ENCODE data around the gene INSYN2A.

The INSYN2A gene

DNA sequence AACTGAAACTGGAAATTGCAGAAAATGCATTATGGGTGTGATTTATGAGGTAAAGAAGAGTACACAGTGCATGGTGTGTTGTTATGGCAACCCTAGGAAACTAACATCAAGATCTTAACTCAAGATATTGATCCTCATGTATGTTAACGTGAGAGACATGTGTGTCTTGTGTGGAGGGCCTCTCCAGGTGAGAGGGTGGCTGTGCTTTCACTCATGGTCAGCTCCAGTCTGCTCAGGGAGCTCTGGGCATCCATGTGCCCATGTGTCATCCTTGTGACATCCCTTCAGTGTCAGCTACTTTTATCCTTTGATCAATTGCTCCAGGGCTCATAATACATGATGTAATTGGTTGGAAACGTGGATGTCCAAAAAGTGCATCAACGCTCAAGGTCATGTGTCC is 24.9 kb upstream of the INSYN2A start:
- H3K4me3 ChIP-seq (ENCODE audit: insufficient read depth, low read length, poor library complexity, severe bottlenecking): no peak overlapping the region
- H2AFZ ChIP-seq (ENCODE audit: low read depth, low read length, severe bottlenecking): no peak overlapping the region
- H4K20me1 ChIP-seq (ENCODE audit: low read depth, low read length): no peaks in the 10 kb centered on the region
- TF ChIP-seq, protein P1, sequence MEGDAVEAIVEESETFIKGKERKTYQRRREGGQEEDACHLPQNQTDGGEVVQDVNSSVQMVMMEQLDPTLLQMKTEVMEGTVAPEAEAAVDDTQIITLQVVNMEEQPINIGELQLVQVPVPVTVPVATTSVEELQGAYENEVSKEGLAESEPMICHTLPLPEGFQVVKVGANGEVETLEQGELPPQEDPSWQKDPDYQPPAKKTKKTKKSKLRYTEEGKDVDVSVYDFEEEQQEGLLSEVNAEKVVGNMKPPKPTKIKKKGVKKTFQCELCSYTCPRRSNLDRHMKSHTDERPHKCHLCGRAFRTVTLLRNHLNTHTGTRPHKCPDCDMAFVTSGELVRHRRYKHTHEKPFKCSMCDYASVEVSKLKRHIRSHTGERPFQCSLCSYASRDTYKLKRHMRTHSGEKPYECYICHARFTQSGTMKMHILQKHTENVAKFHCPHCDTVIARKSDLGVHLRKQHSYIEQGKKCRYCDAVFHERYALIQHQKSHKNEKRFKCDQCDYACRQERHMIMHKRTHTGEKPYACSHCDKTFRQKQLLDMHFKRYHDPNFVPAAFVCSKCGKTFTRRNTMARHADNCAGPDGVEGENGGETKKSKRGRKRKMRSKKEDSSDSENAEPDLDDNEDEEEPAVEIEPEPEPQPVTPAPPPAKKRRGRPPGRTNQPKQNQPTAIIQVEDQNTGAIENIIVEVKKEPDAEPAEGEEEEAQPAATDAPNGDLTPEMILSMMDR (IDR thresholded peaks at IDR 0.05; ENCODE audit: insufficient read depth, low read length, poor library complexity, severe bottlenecking): no peak
- TF ChIP-seq EZH2phosphoT487 (conservative IDR thresholded peaks at IDR 0.05; ENCODE audit: low read length): no peak
- no peaks in the 10 kb centered on the region for H3K9me2 ChIP-seq (replicated peaks; ENCODE audit: insufficient read depth, low read length)
- no peaks in the 10 kb centered on the region for H3K27me3 ChIP-seq (ENCODE audit: low read length)
- no peak overlapping the region for H3K9ac ChIP-seq (ENCODE audit: low read length)
- no peaks in the 10 kb centered on the region for H3K9me3 ChIP-seq (ENCODE audit: insufficient read depth, low read length)
- no peaks in the 10 kb centered on the region for H3F3A ChIP-seq (ENCODE audit: insufficient read depth)
- H3K36me3 ChIP-seq (ENCODE audit: low read length): no peaks in the 10 kb centered on the region
- H3K79me2 ChIP-seq (ENCODE audit: insufficient read depth, low read length): no peaks in the 10 kb centered on the region
- H3K27ac ChIP-seq (ENCODE audit: low read depth, low read length): no peak overlapping the region
- H3K4me2 ChIP-seq (ENCODE audit: low read depth, low read length, poor library complexity, severe bottlenecking): no peak overlapping the region

DNA sequence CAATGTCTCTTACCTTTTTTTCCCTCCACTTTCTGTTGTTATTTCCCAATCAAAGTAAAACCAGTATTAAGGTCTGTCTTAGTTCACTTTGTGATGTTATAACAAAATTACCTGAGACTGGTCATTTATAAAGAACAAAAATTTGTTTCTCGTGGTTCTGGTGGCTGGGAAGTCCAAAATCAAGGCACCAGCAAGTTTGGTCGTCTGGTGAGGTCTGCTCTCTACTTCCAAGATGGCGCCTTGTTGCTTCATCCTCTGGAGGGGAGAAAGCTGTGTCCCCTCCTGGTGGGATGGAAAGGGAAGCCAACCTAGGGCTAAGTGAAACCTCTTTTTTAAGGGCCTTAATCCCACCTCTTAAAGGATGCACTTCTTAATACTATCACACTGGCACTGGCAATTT is 22.3 kb upstream of the INSYN2A start:
- H3K36me3 ChIP-seq (ENCODE audit: low read length): no peaks in the 10 kb centered on the region

DNA sequence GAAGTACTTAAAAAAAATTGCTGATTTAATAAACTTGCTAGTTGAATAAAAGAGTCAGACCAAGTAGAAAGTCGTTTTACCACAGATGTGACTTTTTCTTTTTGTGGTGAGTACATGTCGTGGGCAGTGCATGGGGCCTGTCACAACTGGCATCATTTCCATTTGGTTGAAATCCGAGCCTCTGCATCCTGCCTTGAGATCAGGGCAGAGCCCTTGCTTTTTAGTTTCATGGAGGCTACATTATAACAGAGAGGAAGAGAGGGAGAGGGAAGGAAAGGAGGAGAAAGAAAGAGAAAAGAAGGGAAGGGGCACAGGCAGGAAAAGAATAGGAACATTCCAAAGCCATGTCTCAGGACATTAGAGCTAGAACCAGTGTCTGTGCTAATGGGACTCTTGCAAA is 20.4 kb upstream of the INSYN2A start:
- TF ChIP-seq, protein P1 (IDR thresholded peaks at IDR 0.05; ENCODE audit: insufficient read depth, low read length, poor library complexity, severe bottlenecking): no peak
- no peak for TF ChIP-seq EZH2phosphoT487 (conservative IDR thresholded peaks at IDR 0.05; ENCODE audit: low read length)
- no peak overlapping the region for H3K4me3 ChIP-seq (ENCODE audit: insufficient read depth, low read length, poor library complexity, severe bottlenecking)
- no peaks in the 10 kb centered on the region for H4K20me1 ChIP-seq (ENCODE audit: low read depth, low read length)

More for the DNA sequence above, 22.3 kb upstream of the INSYN2A start:
- no peak for TF ChIP-seq EZH2phosphoT487 (conservative IDR thresholded peaks at IDR 0.05; ENCODE audit: low read length)
- TF ChIP-seq, protein P1 (IDR thresholded peaks at IDR 0.05; ENCODE audit: insufficient read depth, low read length, poor library complexity, severe bottlenecking): no peak
- Histone ChIP-seq H2AFZ (ENCODE audit: low read depth, low read length, severe bottlenecking) (no peak overlapping the region), H3K4me2 (ENCODE audit: low read depth, low read length, poor library complexity, severe bottlenecking) (no peak overlapping the region), H3K4me3 (ENCODE audit: insufficient read depth, low read length, poor library complexity, severe bottlenecking) (no peak overlapping the region), H3K27ac (ENCODE audit: low read depth, low read length) (no peak overlapping the region), H3K79me2 (ENCODE audit: insufficient read depth, low read length) (no peaks in the 10 kb centered on the region), H3K9me2 (replicated peaks; ENCODE audit: insufficient read depth, low read length) (no peaks in the 10 kb centered on the region), H3F3A (ENCODE audit: insufficient read depth) (no peaks in the 10 kb centered on the region), H3K9ac (ENCODE audit: low read length) (no peak overlapping the region), H3K27me3 (ENCODE audit: low read length) (no peaks in the 10 kb centered on the region), H4K20me1 (ENCODE audit: low read depth, low read length) (no peaks in the 10 kb centered on the region), H3K9me3 (ENCODE audit: insufficient read depth, low read length) (no peaks in the 10 kb centered on the region)

More for the DNA sequence above, 20.4 kb upstream of the INSYN2A start:
- Histone ChIP-seq H3K9me3 (ENCODE audit: insufficient read depth, low read length) (no peaks in the 10 kb centered on the region), H3K4me2 (ENCODE audit: low read depth, low read length, poor library complexity, severe bottlenecking) (no peak overlapping the region), H3K9ac (ENCODE audit: low read length) (no peak overlapping the region), H3K9me2 (replicated peaks; ENCODE audit: insufficient read depth, low read length) (no peaks in the 10 kb centered on the region), H2AFZ (ENCODE audit: low read depth, low read length, severe bottlenecking) (no peak overlapping the region), H3F3A (ENCODE audit: insufficient read depth) (no peaks in the 10 kb centered on the region), H3K79me2 (ENCODE audit: insufficient read depth, low read length) (no peaks in the 10 kb centered on the region), H3K36me3 (ENCODE audit: low read length) (no peaks in the 10 kb centered on the region), H3K27me3 (ENCODE audit: low read length) (no peaks in the 10 kb centered on the region), H3K27ac (ENCODE audit: low read depth, low read length) (no peak overlapping the region)
